ENCODE data around the gene COX17.
A peak's percentile ranks its signal among the peaks of the same experiment; 100 is the strongest.

The COX17 gene

GRCh38 chr3:119643528-119643927 is 33.7 kb downstream of the COX17 start:
- DNase-seq (ENCODE audit: low spot score): peak; percentile 80

GRCh38 chr3:119642746-119643473 is 34.3 kb downstream of the COX17 start:
- DNase-seq (ENCODE audit: low spot score): peak; percentile 50

- no peak for DNase-seq (ENCODE audit: low spot score)
These were observed 35.8 kb downstream of the COX17 start for GRCh38 chr3:119641416-119641815.

GRCh38 chr3:119639494-119640350 is 37.5 kb downstream of the COX17 start:
- no peak for DNase-seq (ENCODE audit: low spot score)

- peak; percentile 81 for DNase-seq (ENCODE audit: low spot score)
These were observed 39.3 kb downstream of the COX17 start for GRCh38 chr3:119637679-119638477.

- no peak for DNase-seq (ENCODE audit: low spot score)
These were observed 40.2 kb downstream of the COX17 start for GRCh38 chr3:119636891-119637611.

- no peak for DNase-seq (ENCODE audit: low spot score)
These were observed 41.0 kb downstream of the COX17 start for GRCh38 chr3:119636249-119636648.

GRCh38 chr3:119635719-119636118 is 41.5 kb downstream of the COX17 start:
- no peak for DNase-seq (ENCODE audit: low spot score)

GRCh38 chr3:119632829-119633228 is 44.4 kb downstream of the COX17 start:
- DNase-seq (ENCODE audit: low spot score): no peak

- DNase-seq (ENCODE audit: low spot score): no peak
These were observed 45.0 kb downstream of the COX17 start for GRCh38 chr3:119632216-119632615.

- DNase-seq (ENCODE audit: low spot score): no peak
These were observed 45.7 kb downstream of the COX17 start for GRCh38 chr3:119631516-119631915.

- DNase-seq (ENCODE audit: low spot score): no peak
These were observed 46.3 kb downstream of the COX17 start for GRCh38 chr3:119630880-119631329.

- peak; percentile 56 for DNase-seq (ENCODE audit: low spot score)
These were observed 46.9 kb downstream of the COX17 start for GRCh38 chr3:119630128-119630879.

- peak; percentile 29 for DNase-seq (ENCODE audit: low spot score)
These were observed 48.3 kb downstream of the COX17 start for GRCh38 chr3:119628816-119629445.

- DNase-seq (ENCODE audit: low spot score): no peak
These were observed 48.8 kb downstream of the COX17 start for GRCh38 chr3:119628390-119628789.

GRCh38 chr3:119627461-119627860 is 49.7 kb downstream of the COX17 start:
- DNase-seq (ENCODE audit: low spot score): no peak

- DNase-seq (ENCODE audit: low spot score): no peak
These were observed 51.0 kb downstream of the COX17 start for GRCh38 chr3:119626196-119626595.

- no peak for DNase-seq (ENCODE audit: low spot score)
These were observed 51.6 kb downstream of the COX17 start for GRCh38 chr3:119625451-119626153.

GRCh38 chr3:119624002-119624720 is 53.0 kb downstream of the COX17 start:
- DNase-seq (ENCODE audit: low spot score): no peak
